GM23338 (cell line): ENCODE results near the gene CACNA1D. TPM values are rescaled to one million over a fixed set of nuclear protein-coding genes. Genes with fewer than 3 reads are reported as not detected.
A peak's percentile ranks its signal among the peaks of the same experiment; 100 is the strongest.

ENCODE experiments used
- ATAC-seq: fragments of 200-7000 bp; cut with Tn5 transposase; 3 replicates; pipeline ENCODE4 v1.9.1; 2020
- DNase-seq: peaks from one replicate; pipeline ENCODE4 v3.0.0-alpha.2; 2015; ENCODE audit warnings: low spot score
- H2AFZ ChIP-seq: fragments of 200-600 bp; sonication (generic); 2 replicates; pipeline ENCODE4 v1.8.0; 2016; ENCODE audit warnings: antibody characterized with exemption, mild to moderate bottlenecking, moderate library complexity
- H3F3A ChIP-seq: fragments of 200-600 bp; sonication (generic); replicated peaks from 2 replicates; pipeline ENCODE4 v1.8.0; 2017; ENCODE audit warnings: antibody characterized with exemption, mixed run types, low read depth
- H3K27ac ChIP-seq: fragments of 200-600 bp; sonication (generic); 2 replicates; pipeline ENCODE4 v1.6.1; 2016; ENCODE audit warnings: low read depth
- H3K27me3 ChIP-seq: fragments of 200-600 bp; sonication (generic); 2 replicates; pipeline ENCODE4 v1.8.0; 2016; ENCODE audit warnings: mild to moderate bottlenecking, mixed run types, moderate library complexity; ENCODE audit not compliant: insufficient read depth
- H3K36me3 ChIP-seq: fragments of 200-600 bp; sonication (generic); 2 replicates; pipeline ENCODE4 v1.8.0; 2016; ENCODE audit warnings: mild to moderate bottlenecking; ENCODE audit not compliant: insufficient read depth
- H3K4me1 ChIP-seq: fragments of 200-600 bp; sonication (generic); 2 replicates; pipeline ENCODE4 v1.8.0; 2016; ENCODE audit warnings: mild to moderate bottlenecking, moderate library complexity; ENCODE audit not compliant: insufficient read depth
- H3K4me2 ChIP-seq: fragments of 200-600 bp; sonication (generic); 2 replicates; pipeline ENCODE4 v1.7.1; 2017; ENCODE audit warnings: mixed run types
- H3K4me3 ChIP-seq: fragments of 200-600 bp; sonication (generic); 2 replicates; pipeline ENCODE4 v1.6.1; 2016; ENCODE audit warnings: mixed run types
- H3K79me2 ChIP-seq: fragments of 200-600 bp; sonication (generic); replicated peaks from 2 replicates; pipeline ENCODE4 v1.8.0; 2017; ENCODE audit warnings: mild to moderate bottlenecking; ENCODE audit not compliant: insufficient read depth
- H3K9me2 ChIP-seq: fragments of 200-600 bp; sonication (generic); 2 replicates; pipeline ENCODE4 v1.8.0; 2017; ENCODE audit not compliant: insufficient read depth
- H4K20me1 ChIP-seq: fragments of 200-600 bp; sonication (generic); replicated peaks from 2 replicates; pipeline ENCODE4 v1.8.0; 2017; ENCODE audit warnings: mild to moderate bottlenecking; ENCODE audit not compliant: insufficient read depth
- H3K27ac Mint-ChIP-seq: 2 replicates; pipeline ENCODE4 v1.8.0; 2020; ENCODE audit warnings: inconsistent platforms, mild to moderate bottlenecking, moderate library complexity, mixed read lengths
- H3K27me3 Mint-ChIP-seq: 3 replicates; pipeline ENCODE4 v1.8.0; 2022; ENCODE audit warnings: low read depth, mild to moderate bottlenecking, moderate library complexity, mixed read lengths, inconsistent platforms; ENCODE audit not compliant: insufficient read depth, poor library complexity
- H3K36me3 Mint-ChIP-seq: 3 replicates; pipeline ENCODE4 v1.8.0; 2021; ENCODE audit warnings: low read depth, mild to moderate bottlenecking, inconsistent platforms, moderate library complexity, mixed read lengths
- H3K4me1 Mint-ChIP-seq: 3 replicates; pipeline ENCODE4 v1.8.0; 2020; ENCODE audit warnings: mild to moderate bottlenecking, inconsistent platforms, mixed read lengths
- H3K4me3 Mint-ChIP-seq: 3 replicates; pipeline ENCODE4 v1.8.0; 2021; ENCODE audit warnings: moderate library complexity, mild to moderate bottlenecking, inconsistent platforms, mixed read lengths
- H3K9me3 Mint-ChIP-seq: 3 replicates; pipeline ENCODE4 v1.8.0; 2020; ENCODE audit warnings: moderate library complexity, mild to moderate bottlenecking, inconsistent platforms, mixed read lengths
- CREB1 ChIP-seq: fragments of 250-450 bp; sonication (Bioruptor Pico); IDR thresholded peaks from 2 replicates; pipeline ENCODE4 v1.5.0; 2020; ENCODE audit warnings: low read depth, mild to moderate bottlenecking, moderate library complexity
- EZH2 ChIP-seq: fragments of 200-600 bp; sonication (generic); IDR thresholded peaks from one replicate; pipeline ENCODE4 v1.8.0; 2017; ENCODE audit warnings: antibody characterized with exemption, mild to moderate bottlenecking, low read depth; ENCODE audit not compliant: unreplicated experiment
- EZH2phosphoT487 ChIP-seq: fragments of 200-600 bp; sonication (generic); IDR thresholded peaks from one replicate; pipeline ENCODE4 v1.8.1; 2018; ENCODE audit warnings: antibody characterized with exemption; ENCODE audit not compliant: unreplicated experiment
- JUNB ChIP-seq: IDR thresholded peaks from one replicate; pipeline ENCODE4 v1.6.1; 2016; ENCODE audit warnings: antibody characterized with exemption; ENCODE audit not compliant: unreplicated experiment
- NANOG ChIP-seq: IDR thresholded peaks from 2 replicates; pipeline ENCODE4 v1.6.1; 2016; ENCODE audit warnings: antibody characterized with exemption, borderline replicate concordance
- ZNF331 ChIP-seq: fragments of 250-450 bp; sonication (Bioruptor Pico); IDR thresholded peaks from 2 replicates; pipeline ENCODE4 v1.5.0; 2020; ENCODE audit warnings: low read depth, mild to moderate bottlenecking, moderate library complexity
- polyA plus RNA-seq: library from polyadenylated mRNA; unstranded; fragments of >200 nt; fragmentation: Nextera tagmentation; extraction: Ambion mirVana; gene quantifications from 2 replicates; pipeline ENCODE4 v1.2.1, GENCODE V29; 2016
- total RNA-seq: library from RNA; depleted of rRNA; stranded (reverse); fragments of >200 nt; shearing (Covaris generic); gene quantifications from 2 replicates; pipeline ENCODE4 v1.2.3, GENCODE V29; 2014
- TF ChIP-seq, protein P1 (sequence below), 2 experiments: fragments of 200-600 bp in 1 of 2; sonication (generic) in 1 of 2; conservative IDR thresholded peaks; 2 replicates each; pipeline versions ENCODE4 v1.5.1 to v1.6.1; 2016 to 2017; ENCODE audit warnings: antibody characterized with exemption in 2 of 2, low read depth in 2 of 2, mild to moderate bottlenecking in 2 of 2, moderate library complexity in 1 of 2
- TF ChIP-seq, protein P2 (sequence below): IDR thresholded peaks from one replicate; pipeline ENCODE4 v1.6.1; 2018; ENCODE audit warnings: antibody characterized with exemption; ENCODE audit not compliant: unreplicated experiment

Gene CACNA1D
- total and polyA plus RNA-seq, 2 experiments from 2014 or later = 1.7 to 1.8 TPM

DNA sequence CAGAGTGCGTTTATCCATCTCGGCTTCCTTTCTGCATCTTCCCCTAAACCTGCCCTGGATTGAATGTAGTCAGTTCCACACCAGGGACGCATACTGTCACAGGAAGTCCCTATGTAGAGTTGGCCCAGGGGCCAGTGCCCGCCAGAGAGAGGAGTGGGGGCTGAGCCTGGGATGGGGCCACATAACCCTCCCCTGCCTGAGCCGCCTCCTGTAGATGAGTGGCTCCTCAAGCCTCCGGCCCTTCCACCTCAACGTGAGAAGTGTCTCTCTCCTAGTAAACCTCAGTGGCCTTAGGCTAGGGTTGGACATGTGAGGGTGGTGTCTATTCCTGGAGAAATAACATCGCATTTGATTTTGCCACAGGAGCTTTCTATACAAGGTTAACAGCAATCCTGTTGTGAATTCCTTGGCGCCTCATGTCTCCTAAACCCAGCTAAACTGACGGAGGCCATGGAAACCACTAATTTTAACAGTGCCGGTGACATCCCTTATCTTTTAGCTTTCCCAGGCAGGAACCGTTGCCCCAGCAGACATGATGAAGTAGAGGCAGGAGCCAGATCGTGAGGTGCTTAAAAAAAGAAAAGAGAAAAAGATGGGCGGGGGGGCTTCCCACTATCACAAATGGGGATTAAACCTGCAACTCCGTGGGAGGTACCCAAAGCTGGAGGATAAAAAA is 180.7 kb downstream of the CACNA1D start (continued):
- TF ChIP-seq, protein P1, sequence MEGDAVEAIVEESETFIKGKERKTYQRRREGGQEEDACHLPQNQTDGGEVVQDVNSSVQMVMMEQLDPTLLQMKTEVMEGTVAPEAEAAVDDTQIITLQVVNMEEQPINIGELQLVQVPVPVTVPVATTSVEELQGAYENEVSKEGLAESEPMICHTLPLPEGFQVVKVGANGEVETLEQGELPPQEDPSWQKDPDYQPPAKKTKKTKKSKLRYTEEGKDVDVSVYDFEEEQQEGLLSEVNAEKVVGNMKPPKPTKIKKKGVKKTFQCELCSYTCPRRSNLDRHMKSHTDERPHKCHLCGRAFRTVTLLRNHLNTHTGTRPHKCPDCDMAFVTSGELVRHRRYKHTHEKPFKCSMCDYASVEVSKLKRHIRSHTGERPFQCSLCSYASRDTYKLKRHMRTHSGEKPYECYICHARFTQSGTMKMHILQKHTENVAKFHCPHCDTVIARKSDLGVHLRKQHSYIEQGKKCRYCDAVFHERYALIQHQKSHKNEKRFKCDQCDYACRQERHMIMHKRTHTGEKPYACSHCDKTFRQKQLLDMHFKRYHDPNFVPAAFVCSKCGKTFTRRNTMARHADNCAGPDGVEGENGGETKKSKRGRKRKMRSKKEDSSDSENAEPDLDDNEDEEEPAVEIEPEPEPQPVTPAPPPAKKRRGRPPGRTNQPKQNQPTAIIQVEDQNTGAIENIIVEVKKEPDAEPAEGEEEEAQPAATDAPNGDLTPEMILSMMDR (conservative IDR thresholded peaks at IDR 0.05; ENCODE audit: low read depth in 2 of 2) = no peak
- TF ChIP-seq CREB1 (CRISPR knock-in tag) = no peak
- TF ChIP-seq, protein P2, sequence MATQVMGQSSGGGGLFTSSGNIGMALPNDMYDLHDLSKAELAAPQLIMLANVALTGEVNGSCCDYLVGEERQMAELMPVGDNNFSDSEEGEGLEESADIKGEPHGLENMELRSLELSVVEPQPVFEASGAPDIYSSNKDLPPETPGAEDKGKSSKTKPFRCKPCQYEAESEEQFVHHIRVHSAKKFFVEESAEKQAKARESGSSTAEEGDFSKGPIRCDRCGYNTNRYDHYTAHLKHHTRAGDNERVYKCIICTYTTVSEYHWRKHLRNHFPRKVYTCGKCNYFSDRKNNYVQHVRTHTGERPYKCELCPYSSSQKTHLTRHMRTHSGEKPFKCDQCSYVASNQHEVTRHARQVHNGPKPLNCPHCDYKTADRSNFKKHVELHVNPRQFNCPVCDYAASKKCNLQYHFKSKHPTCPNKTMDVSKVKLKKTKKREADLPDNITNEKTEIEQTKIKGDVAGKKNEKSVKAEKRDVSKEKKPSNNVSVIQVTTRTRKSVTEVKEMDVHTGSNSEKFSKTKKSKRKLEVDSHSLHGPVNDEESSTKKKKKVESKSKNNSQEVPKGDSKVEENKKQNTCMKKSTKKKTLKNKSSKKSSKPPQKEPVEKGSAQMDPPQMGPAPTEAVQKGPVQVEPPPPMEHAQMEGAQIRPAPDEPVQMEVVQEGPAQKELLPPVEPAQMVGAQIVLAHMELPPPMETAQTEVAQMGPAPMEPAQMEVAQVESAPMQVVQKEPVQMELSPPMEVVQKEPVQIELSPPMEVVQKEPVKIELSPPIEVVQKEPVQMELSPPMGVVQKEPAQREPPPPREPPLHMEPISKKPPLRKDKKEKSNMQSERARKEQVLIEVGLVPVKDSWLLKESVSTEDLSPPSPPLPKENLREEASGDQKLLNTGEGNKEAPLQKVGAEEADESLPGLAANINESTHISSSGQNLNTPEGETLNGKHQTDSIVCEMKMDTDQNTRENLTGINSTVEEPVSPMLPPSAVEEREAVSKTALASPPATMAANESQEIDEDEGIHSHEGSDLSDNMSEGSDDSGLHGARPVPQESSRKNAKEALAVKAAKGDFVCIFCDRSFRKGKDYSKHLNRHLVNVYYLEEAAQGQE = no peak
- TF ChIP-seq ZNF331 (CRISPR knock-in tag) = no peak
- TF ChIP-seq EZH2phosphoT487 = no peak

DNA sequence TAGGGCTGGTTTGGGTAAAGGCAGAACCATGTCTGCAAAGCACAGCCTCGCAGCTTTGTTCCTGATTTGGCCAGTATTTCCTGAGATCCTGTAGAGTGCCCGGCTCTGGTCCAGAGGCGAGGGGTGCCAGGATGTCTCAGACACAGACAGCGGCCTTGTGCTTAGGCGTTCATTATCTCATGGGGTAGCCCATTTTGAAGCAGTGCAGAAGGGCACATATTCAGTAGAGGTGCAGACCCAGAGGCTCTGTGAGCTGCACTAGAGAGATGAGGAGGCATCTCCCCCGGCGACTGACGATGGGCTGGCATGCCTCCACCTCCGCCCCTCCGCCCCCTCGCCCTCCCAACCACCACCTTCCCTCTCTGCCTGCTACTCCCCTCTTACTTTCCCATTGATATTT is 181.5 kb downstream of the CACNA1D start:
- Histone ChIP-seq H3F3A (no peaks in the 10 kb centered on the region), H3K4me3 (no peak overlapping the region)
- H3K27me3 Mint-ChIP-seq = no peaks in the 10 kb centered on the region

More for the DNA sequence above, 181.5 kb downstream of the CACNA1D start:
- H3K27me3 ChIP-seq = no peaks in the 10 kb centered on the region
- no peaks in the 10 kb centered on the region for H3K79me2 ChIP-seq
- H3K4me3 Mint-ChIP-seq = no peak overlapping the region
- no peaks in the 10 kb centered on the region for H3K36me3 ChIP-seq
- no peaks in the 10 kb centered on the region for H3K4me1 Mint-ChIP-seq
- no peak overlapping the region; the same call in 1 of the 2 replicates for H2AFZ ChIP-seq
- H4K20me1 ChIP-seq = no peaks in the 10 kb centered on the region
- no peak overlapping the region for H3K4me2 ChIP-seq
- ATAC-seq = peak; percentile 49; the same call in 2 of the 3 replicates
- DNase-seq = no peak
- TF ChIP-seq NANOG (no peak), JUNB (no peak), EZH2 (no peak), EZH2phosphoT487 (no peak)
- TF ChIP-seq, protein P1 (conservative IDR thresholded peaks at IDR 0.05; ENCODE audit: low read depth in 2 of 2) = no peak
- no peaks in the 10 kb centered on the region for H3K4me1 ChIP-seq
- no peaks in the 10 kb centered on the region for H3K36me3 Mint-ChIP-seq
- no peak overlapping the region for H3K27ac ChIP-seq
- no peak overlapping the region for H3K27ac Mint-ChIP-seq
- no peaks in the 10 kb centered on the region for H3K9me3 Mint-ChIP-seq
- no peaks in the 10 kb centered on the region for H3K9me2 ChIP-seq
